NT2/D1 (cell line): Measurements from ENCODE around the gene FSIP1.

Experiments used
- DNase-seq: peaks from one replicate; pipeline ENCODE4 v3.0.0-alpha.2; 2011; ENCODE audit warnings: low read depth, low spot score
- H3K27me3 ChIP-seq: 2 replicates; pipeline ENCODE4 v1.6.0; 2011; ENCODE audit warnings: mild to moderate bottlenecking; ENCODE audit not compliant: insufficient read length, insufficient read depth
- H3K36me3 ChIP-seq: 2 replicates; pipeline ENCODE4 v1.6.1; 2011; ENCODE audit warnings: mild to moderate bottlenecking, low read length, mixed read lengths; ENCODE audit not compliant: insufficient read depth, insufficient read length
- H3K4me1 ChIP-seq: 2 replicates; pipeline ENCODE4 v1.5.1; 2011; ENCODE audit not compliant: insufficient read depth, insufficient read length
- H3K4me3 ChIP-seq: 2 replicates; pipeline ENCODE4 v1.5.1; 2011; ENCODE audit warnings: low read depth; ENCODE audit not compliant: insufficient read length
- H3K9ac ChIP-seq: 2 replicates; pipeline ENCODE4 v1.6.0; 2011; ENCODE audit warnings: low read depth; ENCODE audit not compliant: insufficient read length
- H3K9me3 ChIP-seq: 2 replicates; pipeline ENCODE4 v1.5.1; 2011; ENCODE audit warnings: mild to moderate bottlenecking, low read length; ENCODE audit not compliant: insufficient read depth
- SUZ12 ChIP-seq: IDR thresholded peaks from 2 replicates; pipeline ENCODE4 v1.6.1; 2011; ENCODE audit not compliant: insufficient read length, insufficient read depth; ENCODE audit errors: extremely low read depth
- YY1 ChIP-seq: IDR thresholded peaks from 2 replicates; pipeline ENCODE4 v1.6.1; 2011; ENCODE audit not compliant: insufficient read length, insufficient read depth
- ZNF274 ChIP-seq: IDR thresholded peaks from 2 replicates; pipeline ENCODE4 v1.6.1; 2011; ENCODE audit warnings: mild to moderate bottlenecking, low read depth, low read length

Gene FSIP1

GRCh38 chr15:39638041-39638440 lies 144.6 kb downstream of the FSIP1 start:
- DNase-seq, result no peak

GRCh38 chr15:39631357-39631756 lies 151.3 kb downstream of the FSIP1 start:
- no peaks in the 10 kb centered on the region for H3K4me1 ChIP-seq
- no peaks in the 10 kb centered on the region for H3K9me3 ChIP-seq
- no peak overlapping the region for H3K9ac ChIP-seq
- H3K36me3 ChIP-seq, result no peaks in the 10 kb centered on the region
- DNase-seq, result no peak
- no peak overlapping the region for H3K4me3 ChIP-seq
- no peaks in the 10 kb centered on the region for H3K27me3 ChIP-seq
- TF ChIP-seq ZNF274 (no peak), YY1 (no peak), SUZ12 (no peak)

More at GRCh38 chr15:39638041-39638440, 144.6 kb downstream of the FSIP1 start:
- H3K9me3 ChIP-seq, result no peaks in the 10 kb centered on the region
- H3K27me3 ChIP-seq, result no peaks in the 10 kb centered on the region
- H3K9ac ChIP-seq, result no peak overlapping the region
- no peaks in the 10 kb centered on the region for H3K4me1 ChIP-seq
- H3K36me3 ChIP-seq, result no peaks in the 10 kb centered on the region
- TF ChIP-seq ZNF274, result no peak
- no peak for TF ChIP-seq SUZ12
- no peak for TF ChIP-seq YY1
- no peak overlapping the region for H3K4me3 ChIP-seq

- no peak for DNase-seq
- H3K4me3 ChIP-seq, result no peak overlapping the region
- no peaks in the 10 kb centered on the region for H3K4me1 ChIP-seq
- H3K9me3 ChIP-seq, result no peaks in the 10 kb centered on the region; the same call in 1 of the 2 replicates
- no peaks in the 10 kb centered on the region for H3K27me3 ChIP-seq
- H3K9ac ChIP-seq, result no peak overlapping the region
- H3K36me3 ChIP-seq, result no peaks in the 10 kb centered on the region
- TF ChIP-seq ZNF274, result no peak
- no peak for TF ChIP-seq SUZ12
These were observed 152.7 kb downstream of the FSIP1 start for GRCh38 chr15:39629906-39630305.

GRCh38 chr15:39629371-39629770 lies 153.3 kb downstream of the FSIP1 start:
- H3K4me1 ChIP-seq, result no peaks in the 10 kb centered on the region
- DNase-seq, result no peak
- no peaks in the 10 kb centered on the region for H3K27me3 ChIP-seq
- no peak for TF ChIP-seq ZNF274
- TF ChIP-seq SUZ12, result no peak
- no peak for TF ChIP-seq YY1
- H3K9me3 ChIP-seq, result no peaks in the 10 kb centered on the region; the same call in 1 of the 2 replicates
- H3K9ac ChIP-seq, result no peak overlapping the region
- no peak overlapping the region for H3K4me3 ChIP-seq
- H3K36me3 ChIP-seq, result no peaks in the 10 kb centered on the region

- Histone ChIP-seq H3K4me3 (no peak overlapping the region), H3K27me3 (no peaks in the 10 kb centered on the region), H3K4me1 (no peaks in the 10 kb centered on the region), H3K9me3 (no peaks in the 10 kb centered on the region; the same call in 1 of the 2 replicates), H3K9ac (no peak overlapping the region), H3K36me3 (no peaks in the 10 kb centered on the region)
- no peak for DNase-seq
- TF ChIP-seq YY1 (no peak), SUZ12 (no peak), ZNF274 (no peak)
These were observed 153.9 kb downstream of the FSIP1 start for GRCh38 chr15:39628546-39629257.

GRCh38 chr15:39628144-39628508 lies 154.5 kb downstream of the FSIP1 start:
- no peaks in the 10 kb centered on the region for H3K27me3 ChIP-seq
- H3K9ac ChIP-seq, result no peak overlapping the region
- H3K36me3 ChIP-seq, result no peaks in the 10 kb centered on the region
- H3K4me3 ChIP-seq, result no peak overlapping the region
- no peaks in the 10 kb centered on the region; the same call in 1 of the 2 replicates for H3K9me3 ChIP-seq
- no peak for TF ChIP-seq ZNF274
- TF ChIP-seq YY1, result no peak
- no peak for TF ChIP-seq SUZ12
- H3K4me1 ChIP-seq, result no peaks in the 10 kb centered on the region
- no peak for DNase-seq

- no peak for DNase-seq
- Histone ChIP-seq H3K4me3 (no peak overlapping the region), H3K9ac (no peak overlapping the region), H3K36me3 (no peaks in the 10 kb centered on the region), H3K27me3 (no peaks in the 10 kb centered on the region), H3K4me1 (no peaks in the 10 kb centered on the region), H3K9me3 (no peaks in the 10 kb centered on the region; the same call in 1 of the 2 replicates)
- TF ChIP-seq SUZ12 (no peak), ZNF274 (no peak), YY1 (no peak)
These were observed 155.0 kb downstream of the FSIP1 start for GRCh38 chr15:39627451-39628143.
